GM12873 (cell line): ENCODE results near the gene METAP1.

Source experiments
- CTCF ChIP-seq: IDR thresholded peaks from 2 replicates; pipeline ENCODE4 v1.5.1; 2012; ENCODE audit warnings: low read depth, mild to moderate bottlenecking, moderate library complexity, low read length, control low read depth; ENCODE audit not compliant: insufficient read depth; ENCODE audit errors: missing control alignments

The METAP1 gene

GRCh38 chr4:99061048-99061700, 65.7 kb downstream of the METAP1 start:
- TF ChIP-seq CTCF, result no peak

GRCh38 chr4:99062120-99062519, 66.6 kb downstream of the METAP1 start:
- no peak for TF ChIP-seq CTCF

DNA sequence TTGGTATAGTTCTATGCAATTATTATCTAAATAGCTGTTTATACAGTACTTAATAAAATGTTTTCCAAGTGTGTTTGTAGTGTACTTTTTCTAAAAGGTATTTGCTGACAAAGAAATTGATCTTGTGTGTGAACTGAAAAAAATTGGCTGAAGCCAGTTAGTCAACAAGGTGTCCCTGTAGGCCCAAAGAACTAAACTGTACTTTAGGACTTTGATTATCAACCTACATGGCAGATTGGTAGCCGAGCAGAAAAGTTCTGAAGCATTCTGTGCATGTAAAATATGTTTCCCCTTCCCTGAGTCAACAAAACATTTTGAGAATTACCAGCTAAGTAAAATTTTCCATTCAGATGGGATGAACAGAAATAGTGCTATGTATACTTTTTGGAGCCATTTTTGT, 72.1 kb downstream of the METAP1 start:
- no peak for TF ChIP-seq CTCF

DNA sequence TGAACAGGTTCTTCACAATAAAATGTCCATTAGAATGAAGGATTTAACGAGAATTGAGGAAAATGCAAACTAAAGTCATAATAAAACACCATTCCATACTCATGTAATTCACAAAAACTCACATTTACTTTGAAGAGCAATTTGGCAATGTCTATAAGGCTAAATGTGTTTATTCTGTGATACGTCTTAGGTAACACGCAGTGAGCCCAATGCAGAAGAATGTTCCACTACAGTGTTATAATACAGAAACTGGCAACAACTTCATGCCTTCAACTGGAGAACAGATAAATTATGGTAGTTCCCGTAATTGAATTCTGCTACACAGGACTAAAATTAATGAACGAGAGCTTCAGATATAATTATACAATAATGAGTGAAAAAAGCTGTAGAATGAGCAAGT, 75.6 kb downstream of the METAP1 start:
- TF ChIP-seq CTCF, result no peak

DNA sequence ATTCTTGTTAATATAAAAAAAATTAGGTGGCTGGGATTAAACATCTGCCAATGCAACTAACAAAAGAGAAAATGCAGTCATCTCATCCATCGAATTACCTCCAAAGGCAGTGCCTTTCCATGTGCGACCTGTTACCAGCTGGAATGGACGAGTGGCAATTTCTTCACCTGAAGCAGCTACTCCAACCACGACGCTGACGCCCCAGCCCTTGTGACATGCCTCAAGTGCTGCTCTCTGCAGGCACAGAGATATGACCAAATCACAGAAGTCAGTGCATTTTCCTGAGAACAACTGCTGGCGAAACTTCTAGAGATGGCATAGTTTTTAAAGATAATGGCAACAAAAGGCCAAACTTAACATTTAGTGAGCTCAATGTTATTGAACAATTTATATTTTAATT, 79.3 kb downstream of the METAP1 start:
- no peak for TF ChIP-seq CTCF

GRCh38 chr4:99076292-99076976, 80.9 kb downstream of the METAP1 start:
- no peak for TF ChIP-seq CTCF

- no peak for TF ChIP-seq CTCF
Measured at GRCh38 chr4:99077177-99077576, 81.7 kb downstream of the METAP1 start.
